HUES64 (cell line): ENCODE data around the gene SLC9A5.
A peak's percentile ranks its signal among the peaks of the same experiment; 100 is the strongest.

ENCODE experiments used
- H3K27ac ChIP-seq: 2 replicates; pipeline ENCODE4 v1.7.0; 2013; ENCODE audit warnings: low read depth, low read length, inconsistent platforms
- H3K27me3 ChIP-seq: 2 replicates; pipeline ENCODE4 v1.6.1; 2013; ENCODE audit warnings: mild to moderate bottlenecking, low read length; ENCODE audit not compliant: insufficient read depth
- H3K36me3 ChIP-seq: 2 replicates; pipeline ENCODE4 v1.6.1; 2013; ENCODE audit warnings: mild to moderate bottlenecking, low read length; ENCODE audit not compliant: insufficient read depth
- H3K4me1 ChIP-seq: 2 replicates; pipeline ENCODE4 v1.6.1; 2013; ENCODE audit warnings: mild to moderate bottlenecking, low read length, moderate library complexity; ENCODE audit not compliant: insufficient read depth
- H3K4me3 ChIP-seq: 2 replicates; pipeline ENCODE4 v1.5.1; 2013; ENCODE audit warnings: mild to moderate bottlenecking, low read length, moderate library complexity
- H3K9ac ChIP-seq: 2 replicates; pipeline ENCODE4 v1.6.1; 2013; ENCODE audit warnings: mild to moderate bottlenecking, low read depth, low read length
- H3K9me3 ChIP-seq: 2 replicates; pipeline ENCODE4 v1.6.1; 2013; ENCODE audit warnings: low read depth, low read length; ENCODE audit not compliant: insufficient read depth
- WGBS: fragments of 150-250, 120-280 bp; methylation state at CpG from one replicate; pipeline ENCODE4 v1.1.7; 2013; ENCODE audit warnings: missing lambda C conversion rate; 5-methylcytosine and 5-hydroxymethylcytosine counted together

Gene SLC9A5

GRCh38 chr16:67242138-67242730 lies 6.5 kb upstream of the SLC9A5 start:
- Histone ChIP-seq H3K4me3 (no peak overlapping the region), H3K27ac (no peak overlapping the region; the same call in 1 of the 2 replicates), H3K9ac (no peak overlapping the region), H3K36me3 (peaks cover 27% of the 10 kb centered on the region), H3K9me3 (no peaks in the 10 kb centered on the region), H3K4me1 (peaks cover 30% of the 10 kb centered on the region), H3K27me3 (no peaks in the 10 kb centered on the region)
- WGBS, result 95% methylated on average over 4 of the region's 4 CpGs

DNA sequence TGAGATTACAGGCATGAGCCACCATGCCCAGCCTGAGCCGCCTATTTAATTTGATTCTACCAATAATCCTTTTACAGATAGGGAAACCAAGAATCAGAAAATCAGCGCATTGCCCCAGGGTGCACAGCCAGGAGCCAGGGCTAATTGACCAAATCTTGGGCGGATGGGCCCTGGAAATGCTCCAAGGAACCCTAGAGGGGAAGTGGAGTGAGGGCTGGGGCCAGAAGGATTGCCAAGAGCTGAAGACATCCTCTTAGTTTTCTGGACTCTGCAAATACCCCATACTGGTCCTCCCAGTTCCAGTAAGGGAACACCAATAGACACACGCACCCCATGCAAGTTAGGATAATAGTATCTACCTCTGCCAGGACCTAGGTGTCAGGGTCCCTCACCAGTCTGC lies 5.3 kb upstream of the SLC9A5 start:
- Histone ChIP-seq H3K27me3 (peaks cover 8% of the 10 kb centered on the region), H3K9me3 (no peaks in the 10 kb centered on the region), H3K4me3 (no peak overlapping the region), H3K9ac (no peak overlapping the region), H3K4me1 (peaks cover 37% of the 10 kb centered on the region), H3K36me3 (peaks cover 16% of the 10 kb centered on the region), H3K27ac (no peak overlapping the region)
- 90% methylated on average over 4 of the region's 4 CpGs for WGBS

GRCh38 chr16:67244387-67245185 lies 4.2 kb upstream of the SLC9A5 start:
- no peak overlapping the region for H3K27ac ChIP-seq
- peaks cover 19% of the 10 kb centered on the region for H3K27me3 ChIP-seq
- 0 out of 2 replicates have a peak overlapping the region, but pooled peaks have one; percentile 84 for H3K9ac ChIP-seq
- H3K4me3 ChIP-seq, result 0 out of 2 replicates have a peak overlapping the region, but pooled peaks have one; percentile 93
- H3K9me3 ChIP-seq, result no peaks in the 10 kb centered on the region
- peaks cover 42% of the 10 kb centered on the region for H3K4me1 ChIP-seq
- H3K36me3 ChIP-seq, result peaks cover 5% of the 10 kb centered on the region; the same call in 1 of the 2 replicates
- 69% methylated on average over 5 of the region's 5 CpGs for WGBS

DNA sequence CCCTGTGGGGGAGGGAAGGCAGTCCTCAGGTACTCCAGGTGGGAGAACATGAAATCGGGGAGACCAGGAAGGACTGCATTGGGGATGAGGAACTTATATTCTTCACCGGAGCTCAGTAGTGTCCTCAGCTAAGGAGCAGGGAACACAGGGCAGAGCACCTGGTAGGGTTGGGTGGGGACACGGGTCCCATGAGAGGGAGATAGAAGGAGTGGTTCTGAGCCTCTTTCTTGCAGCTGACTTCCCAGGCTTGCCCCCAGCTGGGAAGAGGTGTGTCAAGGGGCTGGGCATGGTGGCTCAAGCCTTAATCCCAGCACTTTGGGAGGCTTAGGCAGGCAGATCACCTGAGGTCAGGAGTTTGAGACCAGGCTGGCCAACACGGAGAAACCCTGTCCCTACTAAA lies 3.6 kb upstream of the SLC9A5 start:
- Histone ChIP-seq H3K9ac (0 out of 2 replicates have a peak overlapping the region, but pooled peaks have one; percentile 84), H3K27ac (no peak overlapping the region; the same call in 1 of the 2 replicates), H3K36me3 (0 out of 2 replicates have a peak, but pooled peaks cover 3% of the 10 kb centered on the region), H3K9me3 (no peaks in the 10 kb centered on the region), H3K27me3 (peaks cover 25% of the 10 kb centered on the region), H3K4me1 (peaks cover 44% of the 10 kb centered on the region), H3K4me3 (peak overlapping the region; percentile 93)
- 71% methylated on average over 4 of the region's 4 CpGs for WGBS

DNA sequence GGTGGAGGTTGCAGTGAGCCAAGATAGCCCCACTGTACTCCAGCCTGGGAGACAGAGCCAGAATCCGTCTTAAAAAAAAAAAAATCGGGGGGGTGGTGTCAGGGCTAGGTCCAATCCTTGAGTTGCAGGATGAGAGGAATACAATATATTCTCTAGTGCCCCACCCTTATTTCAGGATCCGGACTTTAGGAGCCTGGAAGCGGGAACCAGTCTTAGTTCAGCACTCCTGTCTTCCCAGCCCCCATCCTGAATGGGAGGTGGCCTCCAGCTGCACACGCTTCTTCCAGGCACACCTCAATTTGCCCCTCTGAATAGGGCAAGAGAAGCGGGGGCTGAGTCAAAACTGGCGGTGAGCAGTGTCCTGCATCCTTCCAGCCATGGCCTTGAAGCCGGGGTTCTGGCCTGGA lies 3.1 kb upstream of the SLC9A5 start:
- WGBS, result 21% methylated on average over 8 of the region's 8 CpGs
- Histone ChIP-seq H3K4me1 (peaks cover 43% of the 10 kb centered on the region), H3K27me3 (peaks cover 30% of the 10 kb centered on the region), H3K9me3 (no peaks in the 10 kb centered on the region), H3K9ac (peak overlapping the region; percentile 84), H3K4me3 (peak overlapping the region; percentile 93), H3K36me3 (0 out of 2 replicates have a peak, but pooled peaks cover under 1% of the 10 kb centered on the region), H3K27ac (peak overlapping the region; percentile 93)

DNA sequence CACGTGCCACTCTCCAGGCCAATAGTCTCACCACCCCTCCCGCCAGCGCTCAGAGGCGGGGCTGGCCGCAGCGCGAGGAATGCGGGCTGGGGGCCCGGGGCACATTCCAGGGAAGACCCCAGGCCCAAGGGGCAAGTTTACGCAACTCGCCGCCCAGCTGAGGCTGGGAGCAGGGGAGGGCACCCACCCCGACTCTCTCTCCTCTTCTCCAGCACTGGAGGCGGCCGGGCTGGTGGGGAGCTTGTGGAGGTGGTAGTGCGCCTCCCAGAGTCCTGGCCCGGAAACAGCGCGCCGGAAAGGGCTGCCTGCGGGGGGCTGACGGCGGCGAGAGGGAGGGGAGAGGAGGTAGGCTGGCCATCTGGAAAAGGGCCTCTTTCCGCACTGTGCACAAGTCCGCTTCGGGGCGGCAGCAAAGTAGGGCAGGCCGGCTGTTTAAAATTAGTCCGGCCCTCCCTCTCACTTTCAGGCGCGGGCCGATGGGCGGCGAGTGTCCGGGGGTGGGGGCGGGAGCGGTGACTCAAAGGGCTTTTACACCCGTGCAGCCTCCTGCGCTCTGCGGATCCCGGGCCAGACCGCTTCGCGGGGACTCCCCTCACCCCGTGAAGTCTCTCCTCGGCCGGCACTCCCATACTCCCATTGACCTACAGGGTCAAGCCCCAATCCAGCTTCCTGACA lies 2.6 kb upstream of the SLC9A5 start:
- H3K4me1 ChIP-seq, result peaks cover 39% of the 10 kb centered on the region
- H3K27me3 ChIP-seq, result peaks cover 35% of the 10 kb centered on the region
- H3K4me3 ChIP-seq, result peak overlapping the region; percentile 93
- H3K9me3 ChIP-seq, result no peaks in the 10 kb centered on the region
- H3K9ac ChIP-seq, result peak overlapping the region; percentile 84
- H3K36me3 ChIP-seq, result no peaks in the 10 kb centered on the region
- 1% methylated on average over 48 of the region's 48 CpGs for WGBS
- peak overlapping the region; percentile 93 for H3K27ac ChIP-seq

DNA sequence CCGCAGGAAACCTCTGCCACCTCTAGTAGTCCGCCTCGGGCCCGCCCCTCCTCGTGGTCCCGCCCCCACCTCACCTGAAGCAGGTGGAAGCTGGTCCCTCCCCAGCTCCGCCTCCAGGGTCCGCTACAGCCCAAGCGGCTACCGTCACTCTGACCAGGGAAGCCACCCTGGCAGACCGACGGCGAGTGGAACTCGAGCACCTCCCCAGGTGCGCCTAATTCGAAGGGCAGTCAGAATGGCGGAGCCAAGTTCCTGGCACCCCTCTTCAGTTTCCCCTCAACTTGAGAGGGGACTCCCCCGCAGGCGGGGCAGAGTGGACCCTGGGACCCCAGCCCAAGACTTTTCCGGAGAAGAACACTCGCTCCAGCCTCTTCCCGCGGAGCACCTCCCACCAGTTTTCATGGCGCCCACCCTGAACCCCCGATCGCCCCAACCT lies 2.0 kb upstream of the SLC9A5 start:
- H3K4me3 ChIP-seq, result peak overlapping the region; percentile 93
- peaks cover 35% of the 10 kb centered on the region for H3K27me3 ChIP-seq
- peak overlapping the region; percentile 93 for H3K27ac ChIP-seq
- H3K9me3 ChIP-seq, result no peaks in the 10 kb centered on the region
- under 1% methylated on average over 26 of the region's 26 CpGs for WGBS
- H3K9ac ChIP-seq, result peak overlapping the region; percentile 76
- no peaks in the 10 kb centered on the region for H3K36me3 ChIP-seq
- H3K4me1 ChIP-seq, result peaks cover 34% of the 10 kb centered on the region

DNA sequence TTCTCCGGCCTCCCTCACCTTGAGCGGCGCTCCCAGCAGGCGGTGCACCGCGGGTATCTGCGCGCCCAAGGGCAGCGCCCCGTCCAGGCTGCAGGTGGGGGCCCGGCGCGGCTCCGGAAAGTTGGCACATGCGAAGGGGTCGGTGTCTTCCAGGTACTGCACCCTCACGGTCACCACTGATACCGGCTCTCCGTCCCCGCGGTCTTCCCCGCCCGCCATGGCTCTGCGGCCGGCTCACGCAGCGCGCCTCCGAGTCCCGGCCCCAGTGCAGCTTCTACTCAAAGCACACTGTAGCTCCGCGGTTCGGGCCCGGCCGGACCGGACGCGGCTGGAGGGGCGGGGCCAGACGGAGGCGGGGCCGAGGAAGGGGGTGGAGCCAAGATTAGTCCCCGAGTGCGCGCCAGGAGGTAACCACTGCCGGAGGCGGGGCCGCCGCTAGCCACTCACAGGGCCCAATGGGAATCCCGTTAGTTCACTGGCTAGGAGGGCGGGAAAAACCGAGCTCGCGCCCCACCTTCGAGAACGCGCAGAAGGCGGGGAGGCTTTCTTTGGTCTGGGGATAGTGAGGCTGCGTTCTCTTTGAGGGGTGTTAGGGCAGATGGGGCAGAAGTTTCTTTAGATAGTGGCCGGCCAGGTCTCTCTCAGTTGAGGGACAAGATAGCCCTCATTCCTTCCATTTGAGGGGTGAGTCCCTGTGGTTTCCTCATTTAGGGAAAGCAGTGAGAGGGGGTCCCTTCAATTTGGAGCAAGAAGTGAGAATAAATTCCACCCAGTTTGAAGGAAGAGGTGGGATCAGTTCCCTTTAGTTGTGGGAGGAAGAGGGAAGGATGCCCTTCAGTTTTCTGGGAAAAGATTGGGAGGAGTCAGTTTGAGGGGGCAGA lies 1.3 kb upstream of the SLC9A5 start, which contains the start of gene FHOD1:
Gene FHOD1 (minus strand): TSS at position 290 of the 881 bp plus-strand sequence. CDS start 71 bp downstream, at position 219.
- Histone ChIP-seq H3K36me3 (no peaks in the 10 kb centered on the region), H3K9me3 (no peaks in the 10 kb centered on the region), H3K27ac (peak within 1 kb of the TSS; percentile 93), H3K9ac (peak within 1 kb of the TSS; percentile 84), H3K4me1 (peaks cover 33% of the 10 kb centered on the region), H3K4me3 (peak within 1 kb of the TSS; percentile 93), H3K27me3 (peaks cover 35% of the 10 kb centered on the region)
- under 1% methylated on average over 60 of the region's 60 CpGs for WGBS

DNA sequence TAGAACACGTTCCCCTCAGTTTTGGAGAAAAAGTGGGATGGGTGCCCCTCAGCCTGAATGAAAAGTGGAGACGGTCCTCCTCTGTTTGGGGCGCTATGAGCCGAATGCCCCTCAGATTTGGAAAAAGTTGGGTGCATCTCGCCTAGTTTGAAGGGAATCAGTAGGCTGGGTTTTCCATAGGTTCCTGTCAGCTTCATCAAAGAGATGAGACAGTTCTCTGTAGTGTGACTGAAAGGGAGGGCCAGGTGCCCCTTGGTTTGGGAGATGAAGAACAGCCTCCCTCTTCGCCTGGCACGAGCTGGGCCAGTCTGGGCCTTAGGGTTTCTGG lies 742 bp upstream of the SLC9A5 start:
- H3K4me1 ChIP-seq, result peaks cover 33% of the 10 kb centered on the region
- 9% methylated on average over 7 of the region's 7 CpGs for WGBS
- H3K27me3 ChIP-seq, result peaks cover 35% of the 10 kb centered on the region
- H3K9me3 ChIP-seq, result no peaks in the 10 kb centered on the region
- no peak overlapping the region for H3K27ac ChIP-seq
- H3K36me3 ChIP-seq, result no peaks in the 10 kb centered on the region
- H3K9ac ChIP-seq, result no peak overlapping the region
- peak overlapping the region; percentile 93 for H3K4me3 ChIP-seq

- Histone ChIP-seq H3K4me1 (peaks cover 28% of the 10 kb centered on the region), H3K9ac (peak overlapping the region; percentile 66), H3K27me3 (peaks cover 35% of the 10 kb centered on the region), H3K4me3 (peak overlapping the region; percentile 93), H3K36me3 (no peaks in the 10 kb centered on the region), H3K9me3 (no peaks in the 10 kb centered on the region), H3K27ac (no peak overlapping the region)
- WGBS, result 14% methylated on average over 21 of the region's 22 CpGs
Measured at GRCh38 chr16:67249178-67250044, 632 bp downstream of the SLC9A5 start.
